BJ (cell line): Measurements from ENCODE around the gene IL1B. TPM values are rescaled to one million over a fixed set of nuclear protein-coding genes. Genes with fewer than 3 reads are reported as not detected.

Experiments used
- CTCF ChIA-PET: fragments of 350-600 bp; formaldehyde crosslinking; extraction: SDS; loops from one replicate; lab custom pipeline; 2021; ENCODE audit warnings: antibody characterized with exemption, inconsistent platforms; lab: Yijun Ruan, JAX
- POLR2A ChIA-PET: fragments of 300-600 bp; sonication (Branson Sonifier 250); formaldehyde crosslinking; extraction: SDS; loops from one replicate; lab custom pipeline; 2021; ENCODE audit warnings: antibody characterized with exemption; lab: Charles Lee
- DNase-seq: peaks from one replicate; pipeline ENCODE4 v3.0.0-alpha.2; 2011; ENCODE audit warnings: low read depth
- H3K27me3 ChIP-seq: 2 replicates; pipeline ENCODE4 v1.6.0; 2011; ENCODE audit warnings: low read length; ENCODE audit not compliant: control insufficient read depth, insufficient read depth
- H3K36me3 ChIP-seq: 2 replicates; pipeline ENCODE4 v1.5.1; 2011; ENCODE audit warnings: low read length; ENCODE audit not compliant: control insufficient read depth, insufficient read depth
- H3K4me3 ChIP-seq: 2 replicates; pipeline ENCODE4 v1.5.1; 2011; ENCODE audit warnings: low read depth, mild to moderate bottlenecking, control low read depth, low read length
- polyA plus RNA-seq: library from polyadenylated mRNA; depleted of rRNA; stranded (reverse); fragments of >200 nt; gene quantifications from 2 replicates; pipeline ENCODE4 v1.2.3, GENCODE V29; 2011; rRNA removed
- TF ChIP-seq, protein P1 (sequence below): IDR thresholded peaks from 2 replicates; pipeline ENCODE4 v1.5.1; 2011; ENCODE audit warnings: low read depth, mild to moderate bottlenecking, control low read depth, inconsistent platforms, low read length, moderate library complexity; ENCODE audit not compliant: insufficient read depth

The IL1B gene
- polyA plus RNA-seq, 1 experiment = 7.6 TPM

DNA sequence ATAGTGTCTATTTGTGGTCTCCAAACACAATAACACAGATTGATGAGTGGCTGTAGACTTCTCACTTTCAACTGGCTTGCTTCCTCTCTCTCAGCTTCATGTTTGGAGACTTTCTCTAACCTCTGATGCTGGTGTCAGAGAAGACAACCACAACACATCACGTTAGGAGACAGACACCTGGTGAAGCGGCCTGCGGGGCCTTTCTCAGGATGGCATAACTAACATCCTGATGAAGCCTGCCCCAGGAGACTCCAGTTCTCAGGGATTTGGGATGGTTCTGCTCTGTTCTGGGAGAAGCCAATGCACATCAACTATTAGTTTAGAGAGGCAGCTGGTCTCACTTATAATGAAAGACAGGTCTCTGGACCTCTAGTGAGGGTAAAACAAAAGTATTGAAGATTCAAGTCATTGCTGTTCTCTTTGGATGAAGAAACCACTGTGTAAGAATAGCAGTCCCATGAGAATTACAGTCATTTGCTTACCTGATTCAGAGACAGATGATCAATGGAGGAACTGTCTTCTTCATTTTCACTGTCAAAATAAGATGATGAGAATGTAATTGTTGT lies 54.3 kb downstream of the IL1B start:
- CTCF ChIA-PET = interaction anchor here (1.4 kb wide), 1 partner anchor 10 kb away, joined by 5 read pairs; no protein-coding TSS in a partner anchor
- TF ChIP-seq, protein P1, sequence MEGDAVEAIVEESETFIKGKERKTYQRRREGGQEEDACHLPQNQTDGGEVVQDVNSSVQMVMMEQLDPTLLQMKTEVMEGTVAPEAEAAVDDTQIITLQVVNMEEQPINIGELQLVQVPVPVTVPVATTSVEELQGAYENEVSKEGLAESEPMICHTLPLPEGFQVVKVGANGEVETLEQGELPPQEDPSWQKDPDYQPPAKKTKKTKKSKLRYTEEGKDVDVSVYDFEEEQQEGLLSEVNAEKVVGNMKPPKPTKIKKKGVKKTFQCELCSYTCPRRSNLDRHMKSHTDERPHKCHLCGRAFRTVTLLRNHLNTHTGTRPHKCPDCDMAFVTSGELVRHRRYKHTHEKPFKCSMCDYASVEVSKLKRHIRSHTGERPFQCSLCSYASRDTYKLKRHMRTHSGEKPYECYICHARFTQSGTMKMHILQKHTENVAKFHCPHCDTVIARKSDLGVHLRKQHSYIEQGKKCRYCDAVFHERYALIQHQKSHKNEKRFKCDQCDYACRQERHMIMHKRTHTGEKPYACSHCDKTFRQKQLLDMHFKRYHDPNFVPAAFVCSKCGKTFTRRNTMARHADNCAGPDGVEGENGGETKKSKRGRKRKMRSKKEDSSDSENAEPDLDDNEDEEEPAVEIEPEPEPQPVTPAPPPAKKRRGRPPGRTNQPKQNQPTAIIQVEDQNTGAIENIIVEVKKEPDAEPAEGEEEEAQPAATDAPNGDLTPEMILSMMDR = no peak
- DNase-seq = no peak
- POLR2A ChIA-PET = no interaction called here
- H3K4me3 ChIP-seq = no peak overlapping the region
- H3K27me3 ChIP-seq = no peaks in the 10 kb centered on the region
- H3K36me3 ChIP-seq = no peaks in the 10 kb centered on the region

Other genes with a start within 250 kb of the IL1B start
- gene SLC20A1, start 190.8 kb downstream of the IL1B start, polyA plus RNA-seq = 25.3 and 38.8 TPM in 2 replicates
- not detected in 2 replicates for gene NT5DC4, start 115.8 kb downstream of the IL1B start, polyA plus RNA-seq
- 3.3 and 6.4 TPM in 2 replicates for gene CKAP2L, start 72.2 kb downstream of the IL1B start, polyA plus RNA-seq
- 0.11 and 0.17 TPM in 2 replicates for gene IL1A, start 52.3 kb downstream of the IL1B start, polyA plus RNA-seq
- not detected in 2 replicates for gene IL37, start 74.4 kb upstream of the IL1B start, polyA plus RNA-seq
- not detected in 2 replicates for gene IL36G, start 141.2 kb upstream of the IL1B start, polyA plus RNA-seq
- not detected in 2 replicates for gene IL36A, start 168.7 kb upstream of the IL1B start, polyA plus RNA-seq
- gene IL36B, start 216.1 kb upstream of the IL1B start, polyA plus RNA-seq = not detected in 2 replicates
- gene IL36RN, start 222.4 kb upstream of the IL1B start, polyA plus RNA-seq = not detected in 2 replicates
- gene IL1F10, start 231.2 kb upstream of the IL1B start, polyA plus RNA-seq = not detected in 2 replicates